Psoas muscle (tissue), 8 donors: ENCODE results near the gene FSTL1. TPM values are rescaled to one million over a fixed set of nuclear protein-coding genes. Genes with fewer than 3 reads are reported as not detected.

Experiments used
- ATAC-seq, 4 donors: fragments of 200-7000 bp; cut with Tn5 transposase; one replicate each; pipeline ENCODE4 v1.9.1; 2020; ENCODE audit warnings: moderate library complexity in 3 of 4, mild to moderate bottlenecking in 2 of 4
- DNase-seq, 2 donors: peaks; one replicate each; pipeline ENCODE4 v3.0.0-alpha.2; 2020
- H3K27ac ChIP-seq: fragments of 200-600 bp; one replicate; pipeline ENCODE4 v1.8.0; 2022
- H3K27me3 ChIP-seq, 3 donors: fragments of 200-600 bp in 1 of 3; one replicate each; pipeline versions ENCODE4 v1.6.1 to v1.8.0; 2013 to 2022; ENCODE audit warnings: low read length in 2 of 3, mild to moderate bottlenecking in 2 of 3, moderate library complexity in 1 of 3; ENCODE audit not compliant: insufficient read depth in 3 of 3
- H3K36me3 ChIP-seq, 2 donors: fragments of 200-600 bp in 1 of 2; one replicate each; pipeline versions ENCODE4 v1.6.1 to v1.8.0; 2013 to 2022; ENCODE audit warnings: low read depth in 1 of 2, mild to moderate bottlenecking in 1 of 2, moderate library complexity in 1 of 2; ENCODE audit not compliant: insufficient read depth in 1 of 2
- H3K4me1 ChIP-seq: fragments of 200-600 bp; one replicate; pipeline ENCODE4 v1.8.0; 2022
- H3K4me3 ChIP-seq: fragments of 200-600 bp; one replicate; pipeline ENCODE4 v1.8.0; 2022; ENCODE audit warnings: mild to moderate bottlenecking
- H3K9me3 ChIP-seq: fragments of 200-600 bp; one replicate; pipeline ENCODE4 v1.8.0; 2022
- CTCF ChIP-seq: fragments of 200-600 bp; IDR thresholded peaks from one replicate; pipeline ENCODE4 v1.8.0; 2022; ENCODE audit warnings: antibody characterized with exemption
- WGBS, 3 donors: extraction: QIAGEN DNeasy Blood & Tissue Kit; methylation state at CpG; one replicate each; pipeline versions ENCODE4 v1.1.6 to v1.1.7; 2013; 5-methylcytosine and 5-hydroxymethylcytosine counted together
- intact Hi-C, 2 donors: fragments of 100-400 bp; cut with DNase I; formaldehyde crosslinking; loops; one replicate each; pipeline versions ENCODE4 v1.11.0 to v1.14.2; 2022
- polyA plus RNA-seq, 3 donors: library from polyadenylated mRNA; stranded (reverse); fragments of 200-250 nt; gene quantifications; one replicate each; pipeline ENCODE4 v1.2.3, GENCODE V29; 2013
- total RNA-seq, 4 donors: library from RNA; stranded (reverse); fragmentation: NEBNext Ultra II Directional in 2 of 4; extraction: Animal tissue kit (Norgen Biotek cat#: 25700) in 2 of 4; gene quantifications; one replicate each; pipeline versions ENCODE4 v1.2.1 to v1.2.4, GENCODE V29; 2021 to 2023
- donor health status: healthy with polysubstance abuse.
- donor health status: DM: no; HTN: no; CAD: no; lungs with moderate emphysema.
- donor health status: Bipolar disorder and iron deficiency.
- donor health status: healthy.
- donor health status: DM: yes; HTN: yes; CAD: no.
- donor health status: DM: no; HTN: no; CAD: no.
- donor health status: DM: no; HTN: no; CAD: no.
- donor health status: DM: yes; HTN: yes; CAD: no.

Gene FSTL1
- total and polyA plus RNA-seq, 7 donors = 11.9 to 62.6 (median 43.9) TPM

GRCh38 chr3:120355486-120355885 is 95.3 kb downstream of the FSTL1 start:
- TF ChIP-seq CTCF = no peak
- H3K4me1 ChIP-seq = peaks cover 3% of the 10 kb centered on the region
- H3K27me3 ChIP-seq = no peaks in the 10 kb centered on the region
- ATAC-seq = no peak
- H3K4me3 ChIP-seq = no peak overlapping the region
- WGBS, 3 donors = 80 to 89% (median 81%) methylated on average over 1 of the region's 1 CpG
- intact Hi-C loops = no loop called here
- no peak overlapping the region for H3K27ac ChIP-seq
- no peaks in the 10 kb centered on the region for H3K36me3 ChIP-seq
- no peak for DNase-seq
- H3K9me3 ChIP-seq = no peaks in the 10 kb centered on the region

GRCh38 chr3:120353463-120353862 is 97.3 kb downstream of the FSTL1 start:
- intact Hi-C loops = loop anchor here in 1 of 2 donors (5.0 kb wide), 1 partner anchor 106 kb away; no protein-coding TSS in a partner anchor
- no peak for ATAC-seq

GRCh38 chr3:120352017-120352416 is 98.8 kb downstream of the FSTL1 start:
- WGBS, 3 donors = 88 to 94% (median 90%) methylated on average over 4 of the region's 4 CpGs
- intact Hi-C loops = loop anchor here in 1 of 2 donors (5.0 kb wide), 1 partner anchor 105 kb away; no protein-coding TSS in a partner anchor
- no peak for TF ChIP-seq CTCF
- Histone ChIP-seq H3K27ac (no peak overlapping the region), H3K9me3 (no peaks in the 10 kb centered on the region), H3K4me1 (peaks cover 16% of the 10 kb centered on the region), H3K36me3 (no peaks in the 10 kb centered on the region), H3K27me3 (no peaks in the 10 kb centered on the region), H3K4me3 (no peak overlapping the region)
- ATAC-seq (no peak), DNase-seq (no peak)

More at GRCh38 chr3:120353463-120353862, 97.3 kb downstream of the FSTL1 start:
- DNase-seq = no peak
- H3K27ac ChIP-seq = no peak overlapping the region
- no peak for TF ChIP-seq CTCF
- no peaks in the 10 kb centered on the region for H3K9me3 ChIP-seq
- H3K36me3 ChIP-seq = no peaks in the 10 kb centered on the region
- no peak overlapping the region for H3K4me3 ChIP-seq
- peaks cover 9% of the 10 kb centered on the region for H3K4me1 ChIP-seq
- no peaks in the 10 kb centered on the region for H3K27me3 ChIP-seq

- no peaks in the 10 kb centered on the region for H3K9me3 ChIP-seq
- H3K4me3 ChIP-seq = peak overlapping the region; percentile 89
- peaks cover 16% of the 10 kb centered on the region for H3K4me1 ChIP-seq
- WGBS, 3 donors = 41 to 55% (median 45%) methylated on average over 8 of the region's 8 CpGs
- H3K36me3 ChIP-seq = no peaks in the 10 kb centered on the region
- intact Hi-C loops = loop anchor here in 1 of 2 donors (5.0 kb wide), 1 partner anchor 103 kb away; no protein-coding TSS in a partner anchor
- H3K27me3 ChIP-seq = no peaks in the 10 kb centered on the region
- DNase-seq = no peak
- no peak for TF ChIP-seq CTCF
- H3K27ac ChIP-seq = peak overlapping the region; percentile 94
- ATAC-seq = no peak
These were observed 100.3 kb downstream of the FSTL1 start for GRCh38 chr3:120350401-120350941.

GRCh38 chr3:120349855-120350125 is 101.0 kb downstream of the FSTL1 start:
- Histone ChIP-seq H3K36me3 (no peaks in the 10 kb centered on the region), H3K9me3 (no peaks in the 10 kb centered on the region), H3K4me3 (peak overlapping the region; percentile 89), H3K4me1 (peaks cover 16% of the 10 kb centered on the region), H3K27ac (peak overlapping the region; percentile 94), H3K27me3 (no peaks in the 10 kb centered on the region)
- no peak for TF ChIP-seq CTCF
- DNase-seq = no peak
- WGBS, 3 donors = 5 to 12% (median 5%) methylated on average over 6 of the region's 6 CpGs
- no peak for ATAC-seq
- intact Hi-C loops = loop anchor here (5.0 kb wide), 3 partner anchors 68 to 457 kb away; no protein-coding TSS in a partner anchor
